GM19397 (cell line): ENCODE measurements around the gene DOK3.
A peak's percentile ranks its signal among the peaks of the same experiment; 100 is the strongest.

ENCODE experiments used
- ATAC-seq: cut with Tn5 transposase; IDR thresholded peaks from one replicate; pipeline ENCODE4 v1.9.1; 2021; ENCODE audit warnings: mild to moderate bottlenecking, moderate library complexity; ENCODE audit not compliant: unreplicated experiment

The DOK3 gene

GRCh38 chr5:177469750-177470525 lies 39.7 kb downstream of the DOK3 start:
- ATAC-seq: no peak

GRCh38 chr5:177468685-177469628 lies 40.7 kb downstream of the DOK3 start:
- no peak for ATAC-seq

- no peak for ATAC-seq
Measured at GRCh38 chr5:177468329-177468684, 41.3 kb downstream of the DOK3 start.

- ATAC-seq: no peak
Measured at GRCh38 chr5:177467436-177467835, 42.2 kb downstream of the DOK3 start.

- no peak for ATAC-seq
Measured at GRCh38 chr5:177466861-177467260, 42.8 kb downstream of the DOK3 start.

- no peak for ATAC-seq
Measured at GRCh38 chr5:177465044-177465443, 44.6 kb downstream of the DOK3 start.

GRCh38 chr5:177462021-177462670 lies 47.5 kb downstream of the DOK3 start:
- no peak for ATAC-seq

GRCh38 chr5:177459819-177460628 lies 49.6 kb downstream of the DOK3 start:
- no peak for ATAC-seq

- no peak for ATAC-seq
Measured at GRCh38 chr5:177459357-177459756, 50.3 kb downstream of the DOK3 start.

GRCh38 chr5:177458912-177459350 lies 50.7 kb downstream of the DOK3 start:
- ATAC-seq: no peak

- ATAC-seq: no peak
Measured at GRCh38 chr5:177457852-177458681, 51.6 kb downstream of the DOK3 start.

- ATAC-seq: no peak
Measured at GRCh38 chr5:177456976-177457851, 52.4 kb downstream of the DOK3 start.

GRCh38 chr5:177456591-177456964 lies 53.0 kb downstream of the DOK3 start:
- ATAC-seq: no peak

- peak; percentile 7 for ATAC-seq
Measured at GRCh38 chr5:177455661-177456590, 53.7 kb downstream of the DOK3 start.

GRCh38 chr5:177455036-177455660 lies 54.5 kb downstream of the DOK3 start:
- ATAC-seq: peak; percentile 46

GRCh38 chr5:177454397-177455035 lies 55.1 kb downstream of the DOK3 start:
- ATAC-seq: peak; percentile 58
